Mammary epithelial cell (primary cell): ENCODE results near the gene MAN1A2.

Experiments used
- EZH2 ChIP-seq: IDR thresholded peaks from 2 replicates; pipeline ENCODE4 v1.6.1; 2012; ENCODE audit warnings: low read length, inconsistent platforms, borderline replicate concordance
- TF ChIP-seq, protein P1 (sequence below), 2 donors: IDR thresholded peaks in 1 of 2; conservative IDR thresholded peaks in 1 of 2; 2 replicates each; pipeline ENCODE4 v1.5.1; 2011 to 2012; ENCODE audit warnings: inconsistent platforms in 2 of 2, low read length in 2 of 2, mild to moderate bottlenecking in 2 of 2, control low read depth in 1 of 2, low read depth in 1 of 2; ENCODE audit not compliant: insufficient read depth in 1 of 2; ENCODE audit errors: extremely low read depth in 1 of 2

DNA sequence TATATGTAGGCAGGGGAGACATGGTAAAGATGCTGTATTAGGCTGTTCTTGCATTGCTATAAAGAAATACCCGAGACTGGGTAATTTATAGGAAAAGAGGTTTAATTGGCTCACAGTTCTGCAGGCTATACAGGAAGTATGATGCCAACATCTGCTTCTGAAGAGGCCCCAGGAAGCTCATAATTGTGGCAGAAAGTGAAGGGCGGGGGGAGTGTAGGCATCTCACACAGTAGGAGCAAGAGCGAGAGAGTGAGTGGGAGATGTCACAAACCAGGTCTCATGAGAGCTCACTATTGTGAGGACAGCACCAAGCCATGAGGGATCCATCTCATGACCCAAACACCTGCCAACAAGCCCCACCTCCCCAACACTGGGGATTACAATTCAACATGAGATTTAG lies 21.1 kb downstream of the MAN1A2 start:
- TF ChIP-seq, protein P1, sequence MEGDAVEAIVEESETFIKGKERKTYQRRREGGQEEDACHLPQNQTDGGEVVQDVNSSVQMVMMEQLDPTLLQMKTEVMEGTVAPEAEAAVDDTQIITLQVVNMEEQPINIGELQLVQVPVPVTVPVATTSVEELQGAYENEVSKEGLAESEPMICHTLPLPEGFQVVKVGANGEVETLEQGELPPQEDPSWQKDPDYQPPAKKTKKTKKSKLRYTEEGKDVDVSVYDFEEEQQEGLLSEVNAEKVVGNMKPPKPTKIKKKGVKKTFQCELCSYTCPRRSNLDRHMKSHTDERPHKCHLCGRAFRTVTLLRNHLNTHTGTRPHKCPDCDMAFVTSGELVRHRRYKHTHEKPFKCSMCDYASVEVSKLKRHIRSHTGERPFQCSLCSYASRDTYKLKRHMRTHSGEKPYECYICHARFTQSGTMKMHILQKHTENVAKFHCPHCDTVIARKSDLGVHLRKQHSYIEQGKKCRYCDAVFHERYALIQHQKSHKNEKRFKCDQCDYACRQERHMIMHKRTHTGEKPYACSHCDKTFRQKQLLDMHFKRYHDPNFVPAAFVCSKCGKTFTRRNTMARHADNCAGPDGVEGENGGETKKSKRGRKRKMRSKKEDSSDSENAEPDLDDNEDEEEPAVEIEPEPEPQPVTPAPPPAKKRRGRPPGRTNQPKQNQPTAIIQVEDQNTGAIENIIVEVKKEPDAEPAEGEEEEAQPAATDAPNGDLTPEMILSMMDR (conservative IDR thresholded peaks at IDR 0.05 in 1 of 2, IDR thresholded peaks at IDR 0.05 in 1 of 2; ENCODE audit: extremely low read depth in 1 of 2, insufficient read depth in 1 of 2, low read depth in 1 of 2, low read length in 2 of 2): no peak
- no peak for TF ChIP-seq EZH2
